ENCODE results near the gene GPLD1.

Gene GPLD1

GRCh38 chr6:24397631-24398030 lies 91.7 kb downstream of the GPLD1 start:
- TF ChIP-seq CTCF (conservative IDR thresholded peaks at IDR 0.05; ENCODE audit: low read depth, low read length) = no peak
- no peak overlapping the region for H3K4me3 ChIP-seq (ENCODE audit: low read length)
- DNase-seq (ENCODE audit: low read depth) = no peak

- no peak for DNase-seq (ENCODE audit: low read depth)
- no peak for TF ChIP-seq CTCF (conservative IDR thresholded peaks at IDR 0.05; ENCODE audit: low read depth, low read length)
- no peak overlapping the region for H3K4me3 ChIP-seq (ENCODE audit: low read length)
Observed at GRCh38 chr6:24396824-24397223, 92.6 kb downstream of the GPLD1 start.

GRCh38 chr6:24394780-24395437 lies 94.5 kb downstream of the GPLD1 start:
- no peak for DNase-seq (ENCODE audit: low read depth)
- H3K4me3 ChIP-seq (ENCODE audit: low read length) = no peak overlapping the region
- no peak for TF ChIP-seq CTCF (conservative IDR thresholded peaks at IDR 0.05; ENCODE audit: low read depth, low read length)

GRCh38 chr6:24394061-24394779 lies 95.2 kb downstream of the GPLD1 start:
- no peak overlapping the region for H3K4me3 ChIP-seq (ENCODE audit: low read length)
- no peak for DNase-seq (ENCODE audit: low read depth)
- no peak for TF ChIP-seq CTCF (conservative IDR thresholded peaks at IDR 0.05; ENCODE audit: low read depth, low read length)

GRCh38 chr6:24391756-24392405 lies 97.5 kb downstream of the GPLD1 start:
- DNase-seq (ENCODE audit: low read depth) = no peak
- H3K4me3 ChIP-seq (ENCODE audit: low read length) = no peak overlapping the region
- no peak for TF ChIP-seq CTCF (conservative IDR thresholded peaks at IDR 0.05; ENCODE audit: low read depth, low read length)

GRCh38 chr6:24391208-24391607 lies 98.2 kb downstream of the GPLD1 start:
- DNase-seq (ENCODE audit: low read depth) = no peak
- no peak overlapping the region for H3K4me3 ChIP-seq (ENCODE audit: low read length)
- TF ChIP-seq CTCF (conservative IDR thresholded peaks at IDR 0.05; ENCODE audit: low read depth, low read length) = no peak
